K562 (cell line): ENCODE data around the gene ZNF791.

Experiments
- ATF6 ChIP-seq: sonication (generic); formaldehyde crosslinking; IDR thresholded peaks from 2 replicates; pipeline ENCODE4 v1.4.0; 2020; ENCODE audit warnings: mild to moderate bottlenecking, missing genetic modification reagents
- BCL6 ChIP-seq: fragments of 250-450 bp; sonication (Bioruptor Pico); IDR thresholded peaks from 2 replicates; pipeline ENCODE4 v1.4.0; 2020
- MCM7 ChIP-seq, 2 experiments: fragments of 450-650 bp; IDR thresholded peaks; 2 replicates each; pipeline ENCODE4 v1.6.1; 2016 to 2018
- NFYB ChIP-seq: IDR thresholded peaks from 2 replicates; pipeline ENCODE4 v1.6.1; 2011; ENCODE audit warnings: mild to moderate bottlenecking, moderate library complexity; ENCODE audit not compliant: insufficient read length; ENCODE audit errors: extremely low read depth
- PHB2 ChIP-seq: fragments of 450-650 bp; IDR thresholded peaks from 2 replicates; pipeline ENCODE4 v1.6.1; 2017; ENCODE audit warnings: low read depth
- PHF8 ChIP-seq: fragments of 200-600 bp; sonication (generic); IDR thresholded peaks from 2 replicates; pipeline ENCODE4 v1.6.1; 2012; ENCODE audit warnings: mixed run types, mild to moderate bottlenecking, inconsistent platforms, low read length, moderate library complexity, borderline replicate concordance
- PML ChIP-seq: IDR thresholded peaks from 2 replicates; pipeline ENCODE4 v1.6.1; 2012; ENCODE audit warnings: low read length, inconsistent platforms
- POLR2G ChIP-seq: fragments of 200-400 bp; formaldehyde crosslinking; IDR thresholded peaks from 2 replicates; pipeline ENCODE4 v1.6.1; 2017; ENCODE audit warnings: low read depth, mild to moderate bottlenecking, antibody characterized with exemption, low read length, moderate library complexity
- SMARCC2 ChIP-seq: fragments of 450-650 bp; IDR thresholded peaks from 2 replicates; pipeline ENCODE4 v1.6.1; 2017; ENCODE audit warnings: antibody characterized with exemption, moderate library complexity, mild to moderate bottlenecking, low read depth
- ZBTB49 ChIP-seq: sonication (generic); formaldehyde crosslinking; IDR thresholded peaks from 2 replicates; pipeline ENCODE4 v1.8.0; 2022; ENCODE audit warnings: missing genetic modification reagents, mild to moderate bottlenecking, borderline replicate concordance
- TF ChIP-seq, protein P1 (sequence below), 3 experiments: IDR thresholded peaks in 2 of 3; conservative IDR thresholded peaks in 1 of 3; 2 replicates each; pipeline ENCODE4 v1.5.1; 2011 to 2012; ENCODE audit warnings: low read length in 3 of 3, mild to moderate bottlenecking in 3 of 3, control low read depth in 2 of 3, improper control_type of control experiment in 1 of 3, inconsistent platforms in 1 of 3, low read depth in 1 of 3, mixed read lengths in 1 of 3, moderate library complexity in 1 of 3; ENCODE audit not compliant: insufficient read depth in 2 of 3

GRCh38 chr19:12580180-12580694 lies 30.5 kb upstream of the ZNF791 start:
- TF ChIP-seq ATF6 (CRISPR knock-in tag) (no peak), SMARCC2 (no peak), PHF8 (no peak), PML (no peak), POLR2G (no peak), MCM7 (IDR thresholded peaks at IDR 0.05) (no peak), ZBTB49 (no peak), BCL6 (CRISPR knock-in tag) (no peak), PHB2 (no peak), NFYB (no peak)
- TF ChIP-seq, protein P1, sequence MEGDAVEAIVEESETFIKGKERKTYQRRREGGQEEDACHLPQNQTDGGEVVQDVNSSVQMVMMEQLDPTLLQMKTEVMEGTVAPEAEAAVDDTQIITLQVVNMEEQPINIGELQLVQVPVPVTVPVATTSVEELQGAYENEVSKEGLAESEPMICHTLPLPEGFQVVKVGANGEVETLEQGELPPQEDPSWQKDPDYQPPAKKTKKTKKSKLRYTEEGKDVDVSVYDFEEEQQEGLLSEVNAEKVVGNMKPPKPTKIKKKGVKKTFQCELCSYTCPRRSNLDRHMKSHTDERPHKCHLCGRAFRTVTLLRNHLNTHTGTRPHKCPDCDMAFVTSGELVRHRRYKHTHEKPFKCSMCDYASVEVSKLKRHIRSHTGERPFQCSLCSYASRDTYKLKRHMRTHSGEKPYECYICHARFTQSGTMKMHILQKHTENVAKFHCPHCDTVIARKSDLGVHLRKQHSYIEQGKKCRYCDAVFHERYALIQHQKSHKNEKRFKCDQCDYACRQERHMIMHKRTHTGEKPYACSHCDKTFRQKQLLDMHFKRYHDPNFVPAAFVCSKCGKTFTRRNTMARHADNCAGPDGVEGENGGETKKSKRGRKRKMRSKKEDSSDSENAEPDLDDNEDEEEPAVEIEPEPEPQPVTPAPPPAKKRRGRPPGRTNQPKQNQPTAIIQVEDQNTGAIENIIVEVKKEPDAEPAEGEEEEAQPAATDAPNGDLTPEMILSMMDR (IDR thresholded peaks at IDR 0.05 in 2 of 3, conservative IDR thresholded peaks at IDR 0.05 in 1 of 3; ENCODE audit: insufficient read depth in 2 of 3, low read depth in 1 of 3, low read length in 3 of 3), result no peak
